A549 treated with ZK216348 at 1 μM for 4 hours (cell line): Measurements from ENCODE around the gene USP17L27. TPM values are rescaled to one million over a fixed set of nuclear protein-coding genes. Genes with fewer than 3 reads are reported as not detected.

Experiments
- total RNA-seq: library from RNA; stranded (reverse); fragments of 200-300 nt; extraction: Qiagen RNA extraction; gene quantifications from 5 replicates; pipeline ENCODE4 v1.2.3, GENCODE V29; 2022; ENCODE audit warnings: low read depth

USP17L27 gene
- total RNA-seq: not detected in 5 replicates

GRCh38 chr4:9343848-9344247 lies at the start of gene USP17L27:
USP17L27 (plus strand) TSS chr4:9344148; CDS start chr4:9344148, 0 bp downstream.

GRCh38 chr4:9324865-9325264 lies 19.1 kb upstream of the USP17L27 start, which contains the start of gene USP17L24:
USP17L24 (plus strand) TSS chr4:9325165; CDS start chr4:9325165, 0 bp downstream.

GRCh38 chr4:9329611-9330010 lies 14.3 kb upstream of the USP17L27 start, which contains the start of gene USP17L25:
USP17L25 (plus strand) TSS chr4:9329911; CDS start chr4:9329911, 0 bp downstream.

GRCh38 chr4:9334358-9334757 lies 9.6 kb upstream of the USP17L27 start, which contains the start of gene USP17L26:
USP17L26 (plus strand) TSS chr4:9334658; CDS start chr4:9334658, 0 bp downstream.

GRCh38 chr4:9339103-9339502 lies 4.8 kb upstream of the USP17L27 start, which contains the start of gene USP17L5:
USP17L5 (plus strand) TSS chr4:9339403; CDS start chr4:9339403, 0 bp downstream.

GRCh38 chr4:9348593-9348992 lies 4.6 kb downstream of the USP17L27 start, which contains the start of gene USP17L28:
USP17L28 (plus strand) TSS chr4:9348893; CDS start chr4:9348893, 0 bp downstream.

GRCh38 chr4:9353338-9353737 lies 9.4 kb downstream of the USP17L27 start, which contains the start of gene USP17L29:
USP17L29 (plus strand) TSS chr4:9353638; CDS start chr4:9353638, 0 bp downstream.

GRCh38 chr4:9362829-9363228 lies 18.9 kb downstream of the USP17L27 start, which contains the start of gene USP17L30:
USP17L30 (plus strand) TSS chr4:9363129; CDS start chr4:9363129, 0 bp downstream.

Other genes starting within 250 kb of the USP17L27 start
- not detected in 5 replicates for gene FAM90A26, start 173.7 kb upstream of the USP17L27 start, total RNA-seq
- gene USP17L10, start 133.5 kb upstream of the USP17L27 start, total RNA-seq: not detected in 5 replicates
- not detected in 5 replicates for gene USP17L11, start 128.7 kb upstream of the USP17L27 start, total RNA-seq
- gene USP17L12, start 124.0 kb upstream of the USP17L27 start, total RNA-seq: not detected in 5 replicates
- not detected in 5 replicates for gene USP17L13, start 119.3 kb upstream of the USP17L27 start, total RNA-seq
- not detected in 5 replicates for gene USP17L15, start 109.8 kb upstream of the USP17L27 start, total RNA-seq
- gene USP17L17, start 100.3 kb upstream of the USP17L27 start, total RNA-seq: not detected in 5 replicates
- not detected in 5 replicates for gene USP17L18, start 95.5 kb upstream of the USP17L27 start, total RNA-seq
- gene USP17L19, start 90.8 kb upstream of the USP17L27 start, total RNA-seq: not detected in 5 replicates
- not detected in 5 replicates for gene USP17L20, start 86.0 kb upstream of the USP17L27 start, total RNA-seq
- not detected in 5 replicates for gene USP17L21, start 81.3 kb upstream of the USP17L27 start, total RNA-seq
- gene USP17L22, start 76.5 kb upstream of the USP17L27 start, total RNA-seq: not detected in 5 replicates
- gene USP17L24, start 19.0 kb upstream of the USP17L27 start, total RNA-seq: not detected in 5 replicates
- gene USP17L25, start 14.2 kb upstream of the USP17L27 start, total RNA-seq: not detected in 5 replicates
- not detected in 5 replicates for gene USP17L26, start 9.5 kb upstream of the USP17L27 start, total RNA-seq
- gene USP17L5, start 4.7 kb upstream of the USP17L27 start, total RNA-seq: not detected in 5 replicates
- gene USP17L28, start 4.7 kb downstream of the USP17L27 start, total RNA-seq: not detected in 5 replicates
- gene USP17L29, start 9.5 kb downstream of the USP17L27 start, total RNA-seq: not detected in 5 replicates
- gene USP17L30, start 19.0 kb downstream of the USP17L27 start, total RNA-seq: not detected in 5 replicates
- not detected in 5 replicates for gene DEFB131A, start 100.3 kb downstream of the USP17L27 start, total RNA-seq